Ectodermal cell (in vitro differentiated cells): ENCODE measurements around the gene STAM.

Experiments
- H3K27ac ChIP-seq: 2 replicates; pipeline ENCODE4 v1.7.0; 2013; ENCODE audit warnings: mild to moderate bottlenecking, low read depth, low read length; ENCODE audit not compliant: insufficient read depth, poor library complexity, severe bottlenecking
- H3K27me3 ChIP-seq: 2 replicates; pipeline ENCODE4 v1.7.0; 2013; ENCODE audit warnings: mild to moderate bottlenecking, low read length; ENCODE audit not compliant: insufficient read depth, control insufficient read depth, poor library complexity, severe bottlenecking
- H3K36me3 ChIP-seq: one replicate; pipeline ENCODE4 v1.7.0; 2013; ENCODE audit warnings: low read length; ENCODE audit not compliant: control insufficient read depth, insufficient read depth
- H3K4me1 ChIP-seq: one replicate; pipeline ENCODE4 v1.7.0; 2013; ENCODE audit warnings: low read length; ENCODE audit not compliant: control insufficient read depth, insufficient read depth
- H3K4me3 ChIP-seq: 2 replicates; pipeline ENCODE4 v1.7.0; 2013; ENCODE audit warnings: low read depth, low read length, control low read depth; ENCODE audit not compliant: insufficient read depth
- H3K9me3 ChIP-seq: 2 replicates; pipeline ENCODE4 v1.7.0; 2013; ENCODE audit warnings: mild to moderate bottlenecking, low read length, moderate library complexity; ENCODE audit not compliant: control insufficient read depth
- WGBS, 2 experiments: methylation state at CpG; one replicate each; pipeline ENCODE4 v1.1.7; 2013; ENCODE audit warnings: missing lambda C conversion rate in 2 of 2; 5-methylcytosine and 5-hydroxymethylcytosine counted together

Gene STAM

GRCh38 chr10:17645621-17646345 lies 1.8 kb downstream of the STAM start:
- H3K9me3 ChIP-seq, result no peaks in the 10 kb centered on the region
- peak overlapping the region; percentile 59 for H3K4me3 ChIP-seq
- H3K27ac ChIP-seq, result no peak overlapping the region
- peaks cover 4% of the 10 kb centered on the region for H3K4me1 ChIP-seq
- H3K36me3 ChIP-seq, result no peaks in the 10 kb centered on the region
- H3K27me3 ChIP-seq, result no peaks in the 10 kb centered on the region
- WGBS, 2 experiments, result 92 to 95% methylated on average over 5 to 6 of the region's 6 CpGs

GRCh38 chr10:17647326-17647725 lies 3.4 kb downstream of the STAM start:
- H3K27me3 ChIP-seq, result no peaks in the 10 kb centered on the region
- WGBS, 2 experiments, result 82 to 100% methylated on average over 1 to 3 of the region's 3 CpGs
- no peaks in the 10 kb centered on the region for H3K9me3 ChIP-seq
- no peak overlapping the region for H3K4me3 ChIP-seq
- H3K36me3 ChIP-seq, result no peaks in the 10 kb centered on the region
- peaks cover 4% of the 10 kb centered on the region for H3K4me1 ChIP-seq
- H3K27ac ChIP-seq, result no peak overlapping the region

GRCh38 chr10:17648243-17649035 lies 4.5 kb downstream of the STAM start:
- Histone ChIP-seq H3K9me3 (peaks cover 4% of the 10 kb centered on the region), H3K36me3 (peaks cover 9% of the 10 kb centered on the region), H3K27me3 (no peaks in the 10 kb centered on the region), H3K4me3 (no peak overlapping the region), H3K4me1 (no peaks in the 10 kb centered on the region), H3K27ac (no peak overlapping the region)
- 94% methylated on average over 10 of the region's 10 CpGs for WGBS, 2 experiments

GRCh38 chr10:17649052-17649451 lies 5.1 kb downstream of the STAM start:
- Histone ChIP-seq H3K27me3 (no peaks in the 10 kb centered on the region), H3K9me3 (peaks cover 4% of the 10 kb centered on the region), H3K4me1 (no peaks in the 10 kb centered on the region), H3K36me3 (peaks cover 12% of the 10 kb centered on the region), H3K4me3 (no peak overlapping the region), H3K27ac (no peak overlapping the region)
- 84 to 98% methylated on average over 4 of the region's 4 CpGs for WGBS, 2 experiments

- H3K9me3 ChIP-seq, result peaks cover 4% of the 10 kb centered on the region
- no peak overlapping the region for H3K27ac ChIP-seq
- H3K4me1 ChIP-seq, result no peaks in the 10 kb centered on the region
Observed at GRCh38 chr10:17649836-17650235, 5.9 kb downstream of the STAM start.

GRCh38 chr10:17650416-17650815 lies 6.5 kb downstream of the STAM start:
- H3K27ac ChIP-seq, result no peak overlapping the region
- peaks cover 12% of the 10 kb centered on the region for H3K36me3 ChIP-seq
- H3K4me1 ChIP-seq, result no peaks in the 10 kb centered on the region
- no peak overlapping the region for H3K4me3 ChIP-seq
- 83 to 92% methylated on average over 7 to 8 of the region's 8 CpGs for WGBS, 2 experiments
- H3K9me3 ChIP-seq, result peaks cover 4% of the 10 kb centered on the region
- no peaks in the 10 kb centered on the region for H3K27me3 ChIP-seq

More at GRCh38 chr10:17649836-17650235, 5.9 kb downstream of the STAM start:
- 87 to 91% methylated on average over 2 of the region's 2 CpGs for WGBS, 2 experiments
- Histone ChIP-seq H3K4me3 (no peak overlapping the region), H3K27me3 (no peaks in the 10 kb centered on the region), H3K36me3 (peaks cover 12% of the 10 kb centered on the region)

- no peaks in the 10 kb centered on the region for H3K4me1 ChIP-seq
- H3K4me3 ChIP-seq, result no peak overlapping the region
- H3K9me3 ChIP-seq, result peaks cover 4% of the 10 kb centered on the region
- peaks cover 12% of the 10 kb centered on the region for H3K36me3 ChIP-seq
- H3K27me3 ChIP-seq, result no peaks in the 10 kb centered on the region
- no peak overlapping the region for H3K27ac ChIP-seq
Observed at GRCh38 chr10:17651896-17652295, 7.9 kb downstream of the STAM start.

GRCh38 chr10:17652585-17652984 lies 8.6 kb downstream of the STAM start:
- Histone ChIP-seq H3K27ac (no peak overlapping the region), H3K9me3 (peaks cover 4% of the 10 kb centered on the region), H3K36me3 (peaks cover 12% of the 10 kb centered on the region)

GRCh38 chr10:17655009-17655408 lies 11.1 kb downstream of the STAM start:
- peaks cover 12% of the 10 kb centered on the region for H3K36me3 ChIP-seq
- WGBS, 2 experiments, result 96 to 99% methylated on average over 3 of the region's 3 CpGs
- H3K27ac ChIP-seq, result no peak overlapping the region
- no peaks in the 10 kb centered on the region for H3K4me1 ChIP-seq
- H3K9me3 ChIP-seq, result peaks cover 4% of the 10 kb centered on the region
- H3K4me3 ChIP-seq, result no peak overlapping the region
- H3K27me3 ChIP-seq, result no peaks in the 10 kb centered on the region

More at GRCh38 chr10:17652585-17652984, 8.6 kb downstream of the STAM start:
- Histone ChIP-seq H3K4me1 (no peaks in the 10 kb centered on the region), H3K4me3 (no peak overlapping the region), H3K27me3 (no peaks in the 10 kb centered on the region)

- WGBS, 2 experiments, result 95 to 97% methylated on average over 4 of the region's 5 CpGs
- Histone ChIP-seq H3K9me3 (peaks cover 4% of the 10 kb centered on the region), H3K27ac (no peak overlapping the region)
Observed at GRCh38 chr10:17655567-17656146, 11.7 kb downstream of the STAM start.

More at GRCh38 chr10:17655567-17656146, 11.7 kb downstream of the STAM start:
- peaks cover 12% of the 10 kb centered on the region for H3K36me3 ChIP-seq
- H3K4me3 ChIP-seq, result no peak overlapping the region
- no peaks in the 10 kb centered on the region for H3K4me1 ChIP-seq
- no peaks in the 10 kb centered on the region for H3K27me3 ChIP-seq
